NOMO-1 (cell line): ENCODE results near the gene UBL4A.
A peak's percentile ranks its signal among the peaks of the same experiment; 100 is the strongest.

Experiments
- DNase-seq, 2 experiments: peaks; one replicate each; lab custom pipeline; 2025; ENCODE audit not compliant: unreplicated experiment in 2 of 2; lab: John Stamatoyannopoulos, UW

UBL4A gene

GRCh38 chrX:154466036-154466435, 20.4 kb downstream of the UBL4A start:
- no peak for DNase-seq

GRCh38 chrX:154465601-154466000, 20.8 kb downstream of the UBL4A start:
- no peak for DNase-seq

- DNase-seq = no peak
Measured at GRCh38 chrX:154464806-154465365, 21.5 kb downstream of the UBL4A start.

GRCh38 chrX:154463611-154464220, 22.7 kb downstream of the UBL4A start:
- no peak for DNase-seq

GRCh38 chrX:154462396-154462795, 24.0 kb downstream of the UBL4A start:
- no peak for DNase-seq

- no peak for DNase-seq
Measured at GRCh38 chrX:154460326-154460725, 26.1 kb downstream of the UBL4A start.

GRCh38 chrX:154459832-154460231, 26.6 kb downstream of the UBL4A start:
- no peak for DNase-seq

- peak in 1 of 2 experiments; percentile 6 for DNase-seq
Measured at GRCh38 chrX:154458954-154459778, 27.2 kb downstream of the UBL4A start.

GRCh38 chrX:154458116-154458953, 28.1 kb downstream of the UBL4A start, which contains the start of gene PLXNA3:
Gene PLXNA3, plus strand, starts transcription at chrX:154458281. Its CDS starts 1,903 bp downstream, at chrX:154460184.
- no peak for DNase-seq

GRCh38 chrX:154457491-154458115, 28.8 kb downstream of the UBL4A start:
- no peak for DNase-seq

GRCh38 chrX:154452823-154453222, 33.6 kb downstream of the UBL4A start:
- DNase-seq = no peak

GRCh38 chrX:154450312-154450711, 36.1 kb downstream of the UBL4A start:
- no peak for DNase-seq

- no peak for DNase-seq
Measured at GRCh38 chrX:154449618-154450017, 36.8 kb downstream of the UBL4A start.

GRCh38 chrX:154448484-154448883, 37.9 kb downstream of the UBL4A start:
- DNase-seq = no peak

GRCh38 chrX:154446430-154446829, 40.0 kb downstream of the UBL4A start:
- no peak for DNase-seq

- no peak for DNase-seq
Measured at GRCh38 chrX:154445776-154446175, 40.6 kb downstream of the UBL4A start.

- DNase-seq = no peak
Measured at GRCh38 chrX:154444755-154445246, 41.6 kb downstream of the UBL4A start.

GRCh38 chrX:154443992-154444754, 42.2 kb downstream of the UBL4A start, which contains the start of gene FAM50A:
Gene FAM50A, plus strand, starts transcription at chrX:154444141. Its CDS starts 95 bp downstream, at chrX:154444236.
- DNase-seq = peak; percentile 26 to 30

GRCh38 chrX:154443479-154443910, 42.9 kb downstream of the UBL4A start:
- DNase-seq = no peak
